Measurements from ENCODE around the gene KERA. TPM values are rescaled to one million over a fixed set of nuclear protein-coding genes. Genes with fewer than 3 reads are reported as not detected.

The KERA gene
- total RNA-seq, 2 experiments from 2014 or later = not detected

- intact Hi-C loops (cut with micrococcal nuclease; ENCODE audit: unreplicated experiment) = no loop called here
- ChIA-PET POLR2A (interaction anchor here (0.5 to 0.9 kb wide), 2 partner anchors 33 to 444 kb away, joined by 3 read pairs; no protein-coding TSS in a partner anchor), CTCF (ENCODE audit: unreplicated experiment) (no interaction called here)
- TF ChIP-seq EZH2phosphoT487 (IDR thresholded peaks at IDR 0.05; ENCODE audit: borderline replicate concordance, low read depth, low read length) (no peak), CTCF (conservative IDR thresholded peaks at IDR 0.05; ENCODE audit: low read length) (no peak)
- no peaks in the 10 kb centered on the region for H3K9me3 ChIP-seq (ENCODE audit: low read length)
- no peaks in the 10 kb centered on the region for H3K79me2 ChIP-seq (ENCODE audit: insufficient read depth, low read depth, low read length)
- H3K36me3 ChIP-seq (ENCODE audit: insufficient read depth, low read length) = no peaks in the 10 kb centered on the region
- H3K4me1 ChIP-seq (ENCODE audit: insufficient read depth, low read length, poor library complexity, severe bottlenecking) = no peaks in the 10 kb centered on the region
- DNase-seq (ENCODE audit: low spot score) = no peak
- no peaks in the 10 kb centered on the region for H3K9me2 ChIP-seq (ENCODE audit: insufficient read depth, low read length)
- no TSS peak for BruUV-seq (replicated peaks)
- H3K27ac ChIP-seq (ENCODE audit: low read depth, low read length, poor library complexity, severe bottlenecking) = no peak overlapping the region
- no peak overlapping the region for H3K4me2 ChIP-seq (ENCODE audit: low read length)
- no peak overlapping the region for H2AFZ ChIP-seq (ENCODE audit: low read length)
- no peaks in the 10 kb centered on the region for H4K20me1 ChIP-seq (ENCODE audit: insufficient read depth, low read length)
- no peak overlapping the region for H3K4me3 ChIP-seq (ENCODE audit: low read depth, low read length, poor library complexity, severe bottlenecking)
Measured at GRCh38 chr12:91056488-91056887, 1.3 kb downstream of the KERA start.

GRCh38 chr12:91055976-91056375 is 1.8 kb downstream of the KERA start:
- TF ChIP-seq CTCF (conservative IDR thresholded peaks at IDR 0.05; ENCODE audit: low read length) = no peak
- no TSS peak for BruUV-seq (replicated peaks)
- Histone ChIP-seq H2AFZ (ENCODE audit: low read length) (no peak overlapping the region), H3K4me3 (ENCODE audit: low read depth, low read length, poor library complexity, severe bottlenecking) (no peak overlapping the region), H3K4me2 (ENCODE audit: low read length) (no peak overlapping the region), H3K9me3 (ENCODE audit: low read length) (no peaks in the 10 kb centered on the region), H3K4me1 (ENCODE audit: insufficient read depth, low read length, poor library complexity, severe bottlenecking) (no peaks in the 10 kb centered on the region), H3K9me2 (ENCODE audit: insufficient read depth, low read length) (no peaks in the 10 kb centered on the region), H4K20me1 (ENCODE audit: insufficient read depth, low read length) (no peaks in the 10 kb centered on the region), H3K79me2 (ENCODE audit: insufficient read depth, low read depth, low read length) (no peaks in the 10 kb centered on the region), H3K27ac (ENCODE audit: low read depth, low read length, poor library complexity, severe bottlenecking) (no peak overlapping the region), H3K36me3 (ENCODE audit: insufficient read depth, low read length) (no peaks in the 10 kb centered on the region)
- no peak for DNase-seq (ENCODE audit: low spot score)
- intact Hi-C loops (cut with micrococcal nuclease; ENCODE audit: unreplicated experiment) = no loop called here
- POLR2A ChIA-PET = interaction anchor here (0.8 to 0.9 kb wide), 2 partner anchors 10 to 33 kb away, joined by 3 to 4 read pairs; no protein-coding TSS in a partner anchor
- CTCF ChIA-PET (ENCODE audit: unreplicated experiment) = no interaction called here

- Histone ChIP-seq H3K9me3 (ENCODE audit: low read length) (no peaks in the 10 kb centered on the region), H4K20me1 (ENCODE audit: insufficient read depth, low read length) (no peaks in the 10 kb centered on the region), H2AFZ (ENCODE audit: low read length) (no peak overlapping the region), H3K79me2 (ENCODE audit: insufficient read depth, low read depth, low read length) (no peaks in the 10 kb centered on the region), H3K36me3 (ENCODE audit: insufficient read depth, low read length) (no peaks in the 10 kb centered on the region), H3K9me2 (ENCODE audit: insufficient read depth, low read length) (no peaks in the 10 kb centered on the region), H3K4me1 (ENCODE audit: insufficient read depth, low read length, poor library complexity, severe bottlenecking) (no peaks in the 10 kb centered on the region), H3K27ac (ENCODE audit: low read depth, low read length, poor library complexity, severe bottlenecking) (no peak overlapping the region), H3K4me3 (ENCODE audit: low read depth, low read length, poor library complexity, severe bottlenecking) (no peak overlapping the region), H3K4me2 (ENCODE audit: low read length) (no peak overlapping the region)
- POLR2A ChIA-PET = no interaction called here
- TF ChIP-seq EZH2phosphoT487 (IDR thresholded peaks at IDR 0.05; ENCODE audit: borderline replicate concordance, low read depth, low read length) (no peak), CTCF (conservative IDR thresholded peaks at IDR 0.05; ENCODE audit: low read length) (no peak)
- intact Hi-C loops (cut with micrococcal nuclease; ENCODE audit: unreplicated experiment) = no loop called here
- DNase-seq (ENCODE audit: low spot score) = no peak
- BruUV-seq (replicated peaks) = no TSS peak
- CTCF ChIA-PET (ENCODE audit: unreplicated experiment) = no interaction called here
Measured at GRCh38 chr12:91053951-91054715, 3.7 kb downstream of the KERA start.
